Endothelial cell of umbilical vein (primary cell): ENCODE measurements around the gene C1orf115.

ENCODE experiments used
- EZH2 ChIP-seq: IDR thresholded peaks from 2 replicates; pipeline ENCODE4 v1.6.1; 2012; ENCODE audit warnings: borderline replicate concordance, low read depth, mild to moderate bottlenecking, moderate library complexity, low read length, inconsistent platforms; ENCODE audit not compliant: severe bottlenecking
- FOS ChIP-seq: IDR thresholded peaks from 2 replicates; pipeline ENCODE4 v1.6.1; 2011; ENCODE audit warnings: mild to moderate bottlenecking, low read length, moderate library complexity, borderline replicate concordance; ENCODE audit not compliant: insufficient read depth
- GATA2 ChIP-seq: IDR thresholded peaks from 2 replicates; pipeline ENCODE4 v1.7.0; 2011; ENCODE audit warnings: low read depth, mild to moderate bottlenecking, moderate library complexity, mixed read lengths, low read length; ENCODE audit not compliant: insufficient read length, insufficient read depth
- POLR2A ChIP-seq: IDR thresholded peaks from 2 replicates; pipeline ENCODE4 v1.6.1; 2012; ENCODE audit warnings: low read depth, mild to moderate bottlenecking, control low read depth, low read length
- POLR2AphosphoS5 ChIP-seq: IDR thresholded peaks from 2 replicates; pipeline ENCODE4 v1.6.1; 2012; ENCODE audit warnings: low read depth, mild to moderate bottlenecking, control low read depth, low read length, moderate library complexity; ENCODE audit not compliant: insufficient read depth
- TF ChIP-seq, protein P1 (sequence below), 2 donors: IDR thresholded peaks; 1 replicate in 1 of 2; 2 replicates in 1 of 2; pipeline ENCODE4 v1.5.1; 2011; ENCODE audit warnings: low read length in 2 of 2, mild to moderate bottlenecking in 2 of 2, moderate library complexity in 2 of 2, control low read depth in 1 of 2, inconsistent platforms in 1 of 2, low read depth in 1 of 2; ENCODE audit not compliant: insufficient read depth in 1 of 2; ENCODE audit errors: extremely low read depth in 1 of 2
- TF ChIP-seq, protein P2 (sequence below): IDR thresholded peaks from 2 replicates; pipeline ENCODE4 v1.6.1; 2011; ENCODE audit not compliant: insufficient read depth, insufficient read length

DNA sequence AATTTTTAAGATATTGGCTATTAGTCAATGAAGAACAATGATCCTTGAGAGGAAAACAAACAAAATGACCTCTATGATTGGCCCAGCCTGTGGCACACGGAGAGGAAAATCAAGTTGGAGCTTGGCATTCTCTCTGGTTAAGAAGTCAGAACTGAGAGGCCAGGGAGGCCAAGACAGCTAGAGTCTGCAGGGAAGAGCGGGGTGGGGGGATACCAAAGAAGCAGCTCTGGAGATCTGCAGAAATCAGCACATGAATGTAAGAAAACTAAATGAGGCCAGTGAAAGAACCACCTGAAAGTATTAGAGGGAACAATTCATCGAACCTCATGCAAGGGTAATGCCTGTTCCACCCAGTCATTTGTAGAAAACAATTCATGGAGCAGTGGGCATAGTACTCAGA, 23.8 kb upstream of the C1orf115 start:
- TF ChIP-seq, protein P1, sequence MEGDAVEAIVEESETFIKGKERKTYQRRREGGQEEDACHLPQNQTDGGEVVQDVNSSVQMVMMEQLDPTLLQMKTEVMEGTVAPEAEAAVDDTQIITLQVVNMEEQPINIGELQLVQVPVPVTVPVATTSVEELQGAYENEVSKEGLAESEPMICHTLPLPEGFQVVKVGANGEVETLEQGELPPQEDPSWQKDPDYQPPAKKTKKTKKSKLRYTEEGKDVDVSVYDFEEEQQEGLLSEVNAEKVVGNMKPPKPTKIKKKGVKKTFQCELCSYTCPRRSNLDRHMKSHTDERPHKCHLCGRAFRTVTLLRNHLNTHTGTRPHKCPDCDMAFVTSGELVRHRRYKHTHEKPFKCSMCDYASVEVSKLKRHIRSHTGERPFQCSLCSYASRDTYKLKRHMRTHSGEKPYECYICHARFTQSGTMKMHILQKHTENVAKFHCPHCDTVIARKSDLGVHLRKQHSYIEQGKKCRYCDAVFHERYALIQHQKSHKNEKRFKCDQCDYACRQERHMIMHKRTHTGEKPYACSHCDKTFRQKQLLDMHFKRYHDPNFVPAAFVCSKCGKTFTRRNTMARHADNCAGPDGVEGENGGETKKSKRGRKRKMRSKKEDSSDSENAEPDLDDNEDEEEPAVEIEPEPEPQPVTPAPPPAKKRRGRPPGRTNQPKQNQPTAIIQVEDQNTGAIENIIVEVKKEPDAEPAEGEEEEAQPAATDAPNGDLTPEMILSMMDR (IDR thresholded peaks at IDR 0.05; ENCODE audit: extremely low read depth in 1 of 2, insufficient read depth in 1 of 2, low read depth in 1 of 2, low read length in 2 of 2) = no peak
- no peak for TF ChIP-seq POLR2A
- TF ChIP-seq EZH2 = no peak
- no peak for TF ChIP-seq POLR2AphosphoS5
- TF ChIP-seq, protein P2, sequence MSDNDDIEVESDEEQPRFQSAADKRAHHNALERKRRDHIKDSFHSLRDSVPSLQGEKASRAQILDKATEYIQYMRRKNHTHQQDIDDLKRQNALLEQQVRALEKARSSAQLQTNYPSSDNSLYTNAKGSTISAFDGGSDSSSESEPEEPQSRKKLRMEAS = no peak
- no peak for TF ChIP-seq GATA2
- no peak for TF ChIP-seq FOS
